ENCODE measurements around the gene MTA2. TPM values are rescaled to one million over a fixed set of nuclear protein-coding genes. Genes with fewer than 3 reads are reported as not detected.

MTA2 gene
- total and polyA plus RNA-seq, 2 of the 8 experiments (the other 6 are each of a cell fraction or from before 2014, with no cell fraction given) = 25.7 to 114 TPM

DNA sequence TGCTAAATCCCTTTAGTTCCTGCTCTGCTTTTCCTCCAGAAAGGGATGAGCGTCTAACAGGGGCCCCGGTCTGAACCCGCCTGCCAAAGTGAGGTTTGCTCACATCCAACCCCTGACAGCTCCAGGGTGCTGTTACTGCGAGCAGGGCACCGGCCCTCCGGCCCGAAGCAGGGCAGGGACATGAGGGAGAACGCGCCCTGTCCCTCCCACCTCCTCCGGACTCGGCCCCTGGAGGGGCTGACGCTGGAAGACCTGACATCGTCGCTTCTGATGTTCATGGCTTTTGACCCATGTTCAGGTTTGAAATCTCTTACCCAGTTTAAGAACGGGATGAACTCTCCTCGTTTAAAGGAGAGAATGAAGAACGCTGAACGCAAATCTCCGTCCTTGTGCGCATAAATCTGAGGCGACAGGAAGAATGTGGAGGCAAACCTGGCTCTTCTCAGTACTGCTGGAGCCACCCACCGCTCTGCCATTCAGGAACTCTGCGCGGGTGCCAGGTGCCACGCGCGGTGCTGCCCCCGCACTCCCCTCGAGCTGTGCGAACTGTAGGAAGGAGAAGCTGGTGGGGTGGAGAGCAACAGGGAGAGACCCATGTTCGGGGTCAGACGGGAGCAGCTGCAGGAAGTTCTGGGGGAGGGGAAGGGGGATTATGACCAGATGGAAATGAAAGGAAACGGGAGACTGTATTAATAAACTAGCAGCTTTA is 27.1 kb downstream of the MTA2 start (continued):
- TF ChIP-seq FOSL1 (IDR thresholded peaks at IDR 0.05; ENCODE audit: insufficient read depth, low read depth, low read length) (no peak), KDM4A (IDR thresholded peaks at IDR 0.05; ENCODE audit: low read depth, low read length, severe bottlenecking) (peak; percentile 47), SIN3A (conservative IDR thresholded peaks at IDR 0.05 in 1 of 2, IDR thresholded peaks at IDR 0.05 in 1 of 2; ENCODE audit: low read depth in 1 of 2, low read length in 2 of 2) (peak; percentile 19 to 28; a peak in 2 of 4 replicates), SP1 (IDR thresholded peaks at IDR 0.05; ENCODE audit: low read depth, low read length) (no peak), SIX5 (IDR thresholded peaks at IDR 0.05; ENCODE audit: low read depth, low read length) (no peak), ZNF274 (IDR thresholded peaks at IDR 0.05; ENCODE audit: borderline replicate concordance, extremely low read depth, low read length) (no peak), PHF8 (conservative IDR thresholded peaks at IDR 0.05; ENCODE audit: low read depth, low read length) (peak; percentile 15; the same call in 1 of the 2 replicates), MAFK (IDR thresholded peaks at IDR 0.05; ENCODE audit: low read depth, low read length) (no peak), SP4 (IDR thresholded peaks at IDR 0.05; ENCODE audit: low read length) (0 out of 2 replicates have a peak, but pooled peaks have one; percentile 26), SP2 (IDR thresholded peaks at IDR 0.05; ENCODE audit: low read length) (no peak)
- TF ChIP-seq, protein P1, sequence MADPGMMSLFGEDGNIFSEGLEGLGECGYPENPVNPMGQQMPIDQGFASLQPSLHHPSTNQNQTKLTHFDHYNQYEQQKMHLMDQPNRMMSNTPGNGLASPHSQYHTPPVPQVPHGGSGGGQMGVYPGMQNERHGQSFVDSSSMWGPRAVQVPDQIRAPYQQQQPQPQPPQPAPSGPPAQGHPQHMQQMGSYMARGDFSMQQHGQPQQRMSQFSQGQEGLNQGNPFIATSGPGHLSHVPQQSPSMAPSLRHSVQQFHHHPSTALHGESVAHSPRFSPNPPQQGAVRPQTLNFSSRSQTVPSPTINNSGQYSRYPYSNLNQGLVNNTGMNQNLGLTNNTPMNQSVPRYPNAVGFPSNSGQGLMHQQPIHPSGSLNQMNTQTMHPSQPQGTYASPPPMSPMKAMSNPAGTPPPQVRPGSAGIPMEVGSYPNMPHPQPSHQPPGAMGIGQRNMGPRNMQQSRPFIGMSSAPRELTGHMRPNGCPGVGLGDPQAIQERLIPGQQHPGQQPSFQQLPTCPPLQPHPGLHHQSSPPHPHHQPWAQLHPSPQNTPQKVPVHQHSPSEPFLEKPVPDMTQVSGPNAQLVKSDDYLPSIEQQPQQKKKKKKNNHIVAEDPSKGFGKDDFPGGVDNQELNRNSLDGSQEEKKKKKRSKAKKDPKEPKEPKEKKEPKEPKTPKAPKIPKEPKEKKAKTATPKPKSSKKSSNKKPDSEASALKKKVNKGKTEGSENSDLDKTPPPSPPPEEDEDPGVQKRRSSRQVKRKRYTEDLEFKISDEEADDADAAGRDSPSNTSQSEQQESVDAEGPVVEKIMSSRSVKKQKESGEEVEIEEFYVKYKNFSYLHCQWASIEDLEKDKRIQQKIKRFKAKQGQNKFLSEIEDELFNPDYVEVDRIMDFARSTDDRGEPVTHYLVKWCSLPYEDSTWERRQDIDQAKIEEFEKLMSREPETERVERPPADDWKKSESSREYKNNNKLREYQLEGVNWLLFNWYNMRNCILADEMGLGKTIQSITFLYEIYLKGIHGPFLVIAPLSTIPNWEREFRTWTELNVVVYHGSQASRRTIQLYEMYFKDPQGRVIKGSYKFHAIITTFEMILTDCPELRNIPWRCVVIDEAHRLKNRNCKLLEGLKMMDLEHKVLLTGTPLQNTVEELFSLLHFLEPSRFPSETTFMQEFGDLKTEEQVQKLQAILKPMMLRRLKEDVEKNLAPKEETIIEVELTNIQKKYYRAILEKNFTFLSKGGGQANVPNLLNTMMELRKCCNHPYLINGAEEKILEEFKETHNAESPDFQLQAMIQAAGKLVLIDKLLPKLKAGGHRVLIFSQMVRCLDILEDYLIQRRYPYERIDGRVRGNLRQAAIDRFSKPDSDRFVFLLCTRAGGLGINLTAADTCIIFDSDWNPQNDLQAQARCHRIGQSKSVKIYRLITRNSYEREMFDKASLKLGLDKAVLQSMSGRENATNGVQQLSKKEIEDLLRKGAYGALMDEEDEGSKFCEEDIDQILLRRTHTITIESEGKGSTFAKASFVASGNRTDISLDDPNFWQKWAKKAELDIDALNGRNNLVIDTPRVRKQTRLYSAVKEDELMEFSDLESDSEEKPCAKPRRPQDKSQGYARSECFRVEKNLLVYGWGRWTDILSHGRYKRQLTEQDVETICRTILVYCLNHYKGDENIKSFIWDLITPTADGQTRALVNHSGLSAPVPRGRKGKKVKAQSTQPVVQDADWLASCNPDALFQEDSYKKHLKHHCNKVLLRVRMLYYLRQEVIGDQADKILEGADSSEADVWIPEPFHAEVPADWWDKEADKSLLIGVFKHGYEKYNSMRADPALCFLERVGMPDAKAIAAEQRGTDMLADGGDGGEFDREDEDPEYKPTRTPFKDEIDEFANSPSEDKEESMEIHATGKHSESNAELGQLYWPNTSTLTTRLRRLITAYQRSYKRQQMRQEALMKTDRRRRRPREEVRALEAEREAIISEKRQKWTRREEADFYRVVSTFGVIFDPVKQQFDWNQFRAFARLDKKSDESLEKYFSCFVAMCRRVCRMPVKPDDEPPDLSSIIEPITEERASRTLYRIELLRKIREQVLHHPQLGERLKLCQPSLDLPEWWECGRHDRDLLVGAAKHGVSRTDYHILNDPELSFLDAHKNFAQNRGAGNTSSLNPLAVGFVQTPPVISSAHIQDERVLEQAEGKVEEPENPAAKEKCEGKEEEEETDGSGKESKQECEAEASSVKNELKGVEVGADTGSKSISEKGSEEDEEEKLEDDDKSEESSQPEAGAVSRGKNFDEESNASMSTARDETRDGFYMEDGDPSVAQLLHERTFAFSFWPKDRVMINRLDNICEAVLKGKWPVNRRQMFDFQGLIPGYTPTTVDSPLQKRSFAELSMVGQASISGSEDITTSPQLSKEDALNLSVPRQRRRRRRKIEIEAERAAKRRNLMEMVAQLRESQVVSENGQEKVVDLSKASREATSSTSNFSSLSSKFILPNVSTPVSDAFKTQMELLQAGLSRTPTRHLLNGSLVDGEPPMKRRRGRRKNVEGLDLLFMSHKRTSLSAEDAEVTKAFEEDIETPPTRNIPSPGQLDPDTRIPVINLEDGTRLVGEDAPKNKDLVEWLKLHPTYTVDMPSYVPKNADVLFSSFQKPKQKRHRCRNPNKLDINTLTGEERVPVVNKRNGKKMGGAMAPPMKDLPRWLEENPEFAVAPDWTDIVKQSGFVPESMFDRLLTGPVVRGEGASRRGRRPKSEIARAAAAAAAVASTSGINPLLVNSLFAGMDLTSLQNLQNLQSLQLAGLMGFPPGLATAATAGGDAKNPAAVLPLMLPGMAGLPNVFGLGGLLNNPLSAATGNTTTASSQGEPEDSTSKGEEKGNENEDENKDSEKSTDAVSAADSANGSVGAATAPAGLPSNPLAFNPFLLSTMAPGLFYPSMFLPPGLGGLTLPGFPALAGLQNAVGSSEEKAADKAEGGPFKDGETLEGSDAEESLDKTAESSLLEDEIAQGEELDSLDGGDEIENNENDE (IDR thresholded peaks at IDR 0.05; ENCODE audit: insufficient replicate concordance, low read length) = no peak

Measured in H1 (cell line).